Measurements from ENCODE around the gene GRAP2. TPM values are rescaled to one million over a fixed set of nuclear protein-coding genes. Genes with fewer than 3 reads are reported as not detected.

GRAP2 gene
- total RNA-seq, 1 experiment from 2014 or later, result not detected

- peaks cover 11% of the 10 kb centered on the region for H3K4me1 Mint-ChIP-seq (ENCODE audit: low read depth, unreplicated experiment)
- no peaks in the 10 kb centered on the region for H3K36me3 ChIP-seq (ENCODE audit: control insufficient read depth, insufficient read depth, low read length)
- no TSS peak for BruUV-seq (replicated peaks)
- no peak for DNase-seq
- H3K9me3 Mint-ChIP-seq (ENCODE audit: unreplicated experiment), result no peaks in the 10 kb centered on the region
- TF ChIP-seq CTCF (IDR thresholded peaks at IDR 0.05; ENCODE audit: insufficient read depth in 1 of 2, low read depth in 1 of 2, low read length in 1 of 2, severe bottlenecking in 1 of 2, unreplicated experiment in 1 of 2), result no peak
- no peaks in the 10 kb centered on the region for H3K9me3 ChIP-seq
- CTCF ChIA-PET, result interaction anchor here (0.9 kb wide), 1 partner anchor 21 kb away, joined by 5 read pairs; no protein-coding TSS in a partner anchor
- intact Hi-C loops (cut with micrococcal nuclease; ENCODE audit: unreplicated experiment), result no loop called here
- POLR2A ChIA-PET, result no interaction called here
- H3K4me3 Mint-ChIP-seq (ENCODE audit: unreplicated experiment), result no peak overlapping the region
- H3K4me1 ChIP-seq, result peaks cover 7% of the 10 kb centered on the region; the same call in 1 of the 2 replicates
- no peaks in the 10 kb centered on the region; the same call in 1 of the 2 replicates for H3K27me3 ChIP-seq (replicated peaks; ENCODE audit: control insufficient read depth, insufficient read depth, low read length)
- peaks cover 3% of the 10 kb centered on the region for H3K27me3 Mint-ChIP-seq (ENCODE audit: insufficient read depth, unreplicated experiment)
- H3K36me3 Mint-ChIP-seq (ENCODE audit: insufficient read depth, unreplicated experiment), result no peaks in the 10 kb centered on the region
- H3K27ac Mint-ChIP-seq (ENCODE audit: unreplicated experiment), result no peak overlapping the region
- H3K4me3 ChIP-seq (ENCODE audit: low read depth, low read length), result no peak overlapping the region
Observed at GRCh38 chr22:39970742-39971141, 69.9 kb downstream of the GRAP2 start.

- H3K4me3 Mint-ChIP-seq (ENCODE audit: unreplicated experiment), result no peak overlapping the region
- no TSS peak for BruUV-seq (replicated peaks)
- H3K4me3 ChIP-seq (ENCODE audit: low read depth, low read length), result no peak overlapping the region
- no peak for DNase-seq
- H3K4me1 Mint-ChIP-seq (ENCODE audit: low read depth, unreplicated experiment), result no peaks in the 10 kb centered on the region
- H3K27me3 ChIP-seq (replicated peaks; ENCODE audit: control insufficient read depth, insufficient read depth, low read length), result no peaks in the 10 kb centered on the region; the same call in 1 of the 2 replicates
- POLR2A ChIA-PET, result no interaction called here
- CTCF ChIA-PET, result interaction anchor here (1.3 kb wide), 1 partner anchor 19 kb away, joined by 4 read pairs; no protein-coding TSS in a partner anchor
- peaks cover 3% of the 10 kb centered on the region for H3K27me3 Mint-ChIP-seq (ENCODE audit: insufficient read depth, unreplicated experiment)
- no peaks in the 10 kb centered on the region for H3K36me3 ChIP-seq (ENCODE audit: control insufficient read depth, insufficient read depth, low read length)
- intact Hi-C loops (cut with micrococcal nuclease; ENCODE audit: unreplicated experiment), result no loop called here
- TF ChIP-seq CTCF (IDR thresholded peaks at IDR 0.05; ENCODE audit: insufficient read depth in 1 of 2, low read depth in 1 of 2, low read length in 1 of 2, severe bottlenecking in 1 of 2, unreplicated experiment in 1 of 2), result no peak
- H3K9me3 Mint-ChIP-seq (ENCODE audit: unreplicated experiment), result no peaks in the 10 kb centered on the region
- no peaks in the 10 kb centered on the region for H3K9me3 ChIP-seq
- H3K36me3 Mint-ChIP-seq (ENCODE audit: insufficient read depth, unreplicated experiment), result no peaks in the 10 kb centered on the region
- no peak overlapping the region for H3K27ac Mint-ChIP-seq (ENCODE audit: unreplicated experiment)
- H3K4me1 ChIP-seq, result no peaks in the 10 kb centered on the region
Observed at GRCh38 chr22:39972641-39973040, 71.8 kb downstream of the GRAP2 start.

GRCh38 chr22:39973656-39974055 is 72.8 kb downstream of the GRAP2 start:
- no peaks in the 10 kb centered on the region for H3K36me3 ChIP-seq (ENCODE audit: control insufficient read depth, insufficient read depth, low read length)
- H3K4me3 ChIP-seq (ENCODE audit: low read depth, low read length), result no peak overlapping the region
- BruUV-seq (replicated peaks), result no TSS peak
- no peaks in the 10 kb centered on the region for H3K9me3 ChIP-seq
- no peaks in the 10 kb centered on the region; the same call in 1 of the 2 replicates for H3K27me3 ChIP-seq (replicated peaks; ENCODE audit: control insufficient read depth, insufficient read depth, low read length)
- Mint-ChIP-seq H3K4me3 (ENCODE audit: unreplicated experiment) (no peak overlapping the region), H3K36me3 (ENCODE audit: insufficient read depth, unreplicated experiment) (no peaks in the 10 kb centered on the region), H3K4me1 (ENCODE audit: low read depth, unreplicated experiment) (no peaks in the 10 kb centered on the region), H3K9me3 (ENCODE audit: unreplicated experiment) (no peaks in the 10 kb centered on the region), H3K27ac (ENCODE audit: unreplicated experiment) (no peak overlapping the region), H3K27me3 (ENCODE audit: insufficient read depth, unreplicated experiment) (peaks cover 6% of the 10 kb centered on the region)
- H3K4me1 ChIP-seq, result no peaks in the 10 kb centered on the region
- TF ChIP-seq CTCF (IDR thresholded peaks at IDR 0.05; ENCODE audit: insufficient read depth in 1 of 2, low read depth in 1 of 2, low read length in 1 of 2, severe bottlenecking in 1 of 2, unreplicated experiment in 1 of 2), result no peak
- ChIA-PET CTCF (interaction anchor here (0.5 to 1.3 kb wide), 2 partner anchors 20 to 50 kb away, joined by 3 to 4 read pairs; no protein-coding TSS in a partner anchor), POLR2A (no interaction called here)
- DNase-seq, result no peak
- intact Hi-C loops (cut with micrococcal nuclease; ENCODE audit: unreplicated experiment), result no loop called here
